ENCODE data around the gene SPDYC. TPM values are rescaled to one million over a fixed set of nuclear protein-coding genes. Genes with fewer than 3 reads are reported as not detected.

The SPDYC gene
- total RNA-seq, 1 experiment from 2014 or later, result not detected

DNA sequence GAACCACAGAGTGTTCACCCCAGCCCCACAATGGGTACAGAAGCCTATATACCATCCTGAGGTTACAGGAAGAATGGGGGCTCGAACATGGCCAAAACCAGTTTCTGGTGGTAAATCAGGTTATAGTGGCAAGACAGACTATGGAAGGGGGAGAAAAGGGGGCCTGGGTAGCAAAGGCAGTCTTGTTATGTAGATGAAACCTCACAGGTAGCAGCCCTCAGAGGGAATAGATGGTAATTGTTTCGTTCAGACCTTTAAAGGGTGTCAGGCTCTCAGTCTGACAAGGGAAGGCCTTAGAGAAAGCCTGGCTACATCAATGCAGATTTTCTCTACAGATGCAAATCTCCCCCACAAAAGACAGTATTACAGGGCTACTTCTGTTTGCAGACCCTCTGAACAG is 15.1 kb downstream of the SPDYC start:
- H3K4me3 Mint-ChIP-seq (ENCODE audit: unreplicated experiment), result no peak overlapping the region
- no peak for DNase-seq
- no peaks in the 10 kb centered on the region for H3K9me3 Mint-ChIP-seq (ENCODE audit: unreplicated experiment)
- Histone ChIP-seq H3K9me3 (no peaks in the 10 kb centered on the region), H3K4me3 (ENCODE audit: low read depth, low read length) (no peak overlapping the region), H3K4me1 (peaks cover 13% of the 10 kb centered on the region), H3K27me3 (replicated peaks; ENCODE audit: control insufficient read depth, insufficient read depth, low read length) (no peaks in the 10 kb centered on the region), H3K36me3 (ENCODE audit: control insufficient read depth, insufficient read depth, low read length) (peaks cover 8% of the 10 kb centered on the region)
- ChIA-PET POLR2A (no interaction called here), CTCF (interaction anchor here (0.6 kb wide), 1 partner anchor 53 kb away, joined by 3 read pairs; no protein-coding TSS in a partner anchor)
- H3K27me3 Mint-ChIP-seq (ENCODE audit: insufficient read depth, unreplicated experiment), result no peaks in the 10 kb centered on the region
- H3K27ac Mint-ChIP-seq (ENCODE audit: unreplicated experiment), result no peak overlapping the region
- intact Hi-C loops (cut with micrococcal nuclease; ENCODE audit: unreplicated experiment), result no loop called here
- H3K4me1 Mint-ChIP-seq (ENCODE audit: low read depth, unreplicated experiment), result peaks cover 10% of the 10 kb centered on the region
- TSS peak; percentile 15 for BruUV-seq (replicated peaks)
- TF ChIP-seq, protein P1, sequence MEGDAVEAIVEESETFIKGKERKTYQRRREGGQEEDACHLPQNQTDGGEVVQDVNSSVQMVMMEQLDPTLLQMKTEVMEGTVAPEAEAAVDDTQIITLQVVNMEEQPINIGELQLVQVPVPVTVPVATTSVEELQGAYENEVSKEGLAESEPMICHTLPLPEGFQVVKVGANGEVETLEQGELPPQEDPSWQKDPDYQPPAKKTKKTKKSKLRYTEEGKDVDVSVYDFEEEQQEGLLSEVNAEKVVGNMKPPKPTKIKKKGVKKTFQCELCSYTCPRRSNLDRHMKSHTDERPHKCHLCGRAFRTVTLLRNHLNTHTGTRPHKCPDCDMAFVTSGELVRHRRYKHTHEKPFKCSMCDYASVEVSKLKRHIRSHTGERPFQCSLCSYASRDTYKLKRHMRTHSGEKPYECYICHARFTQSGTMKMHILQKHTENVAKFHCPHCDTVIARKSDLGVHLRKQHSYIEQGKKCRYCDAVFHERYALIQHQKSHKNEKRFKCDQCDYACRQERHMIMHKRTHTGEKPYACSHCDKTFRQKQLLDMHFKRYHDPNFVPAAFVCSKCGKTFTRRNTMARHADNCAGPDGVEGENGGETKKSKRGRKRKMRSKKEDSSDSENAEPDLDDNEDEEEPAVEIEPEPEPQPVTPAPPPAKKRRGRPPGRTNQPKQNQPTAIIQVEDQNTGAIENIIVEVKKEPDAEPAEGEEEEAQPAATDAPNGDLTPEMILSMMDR (IDR thresholded peaks at IDR 0.05; ENCODE audit: insufficient read depth in 1 of 2, low read depth in 1 of 2, low read length in 1 of 2, severe bottlenecking in 1 of 2, unreplicated experiment in 1 of 2), result no peak
- peaks cover 41% of the 10 kb centered on the region for H3K36me3 Mint-ChIP-seq (ENCODE audit: insufficient read depth, unreplicated experiment)

DNA sequence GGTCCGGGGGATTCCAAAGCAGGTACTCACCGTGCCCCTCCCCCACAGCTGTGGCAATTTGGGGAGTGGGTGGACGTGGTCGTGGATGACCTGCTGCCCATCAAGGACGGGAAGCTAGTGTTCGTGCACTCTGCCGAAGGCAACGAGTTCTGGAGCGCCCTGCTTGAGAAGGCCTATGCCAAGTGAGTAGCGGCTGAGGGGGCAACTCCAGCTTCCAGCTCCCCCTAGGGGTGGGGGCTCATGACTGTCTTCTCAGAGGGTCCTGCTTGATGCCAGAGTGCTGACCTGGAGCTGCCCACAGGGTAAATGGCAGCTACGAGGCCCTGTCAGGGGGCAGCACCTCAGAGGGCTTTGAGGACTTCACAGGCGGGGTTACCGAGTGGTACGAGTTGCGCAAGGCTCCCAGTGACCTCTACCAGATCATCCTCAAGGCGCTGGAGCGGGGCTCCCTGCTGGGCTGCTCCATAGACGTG is 15.9 kb downstream of the SPDYC start:
- intact Hi-C loops (cut with micrococcal nuclease; ENCODE audit: unreplicated experiment), result no loop called here
- peaks cover 12% of the 10 kb centered on the region for H3K4me1 Mint-ChIP-seq (ENCODE audit: low read depth, unreplicated experiment)
- peaks cover 49% of the 10 kb centered on the region for H3K36me3 Mint-ChIP-seq (ENCODE audit: insufficient read depth, unreplicated experiment)
- no peaks in the 10 kb centered on the region for H3K9me3 ChIP-seq
- H3K4me3 Mint-ChIP-seq (ENCODE audit: unreplicated experiment), result no peak overlapping the region
- no peak for DNase-seq
- no peaks in the 10 kb centered on the region for H3K27me3 Mint-ChIP-seq (ENCODE audit: insufficient read depth, unreplicated experiment)
- H3K9me3 Mint-ChIP-seq (ENCODE audit: unreplicated experiment), result no peaks in the 10 kb centered on the region
- H3K4me1 ChIP-seq, result peaks cover 13% of the 10 kb centered on the region
- CTCF ChIA-PET, result no interaction called here
- H3K27ac Mint-ChIP-seq (ENCODE audit: unreplicated experiment), result no peak overlapping the region
- BruUV-seq (replicated peaks), result no TSS peak
- TF ChIP-seq, protein P1 (IDR thresholded peaks at IDR 0.05; ENCODE audit: insufficient read depth in 1 of 2, low read depth in 1 of 2, low read length in 1 of 2, severe bottlenecking in 1 of 2, unreplicated experiment in 1 of 2), result peak in 1 of 2 experiments; percentile 32
- POLR2A ChIA-PET, result no interaction called here
- H3K4me3 ChIP-seq (ENCODE audit: low read depth, low read length), result no peak overlapping the region
- H3K36me3 ChIP-seq (ENCODE audit: control insufficient read depth, insufficient read depth, low read length), result peaks cover 10% of the 10 kb centered on the region
- no peaks in the 10 kb centered on the region for H3K27me3 ChIP-seq (replicated peaks; ENCODE audit: control insufficient read depth, insufficient read depth, low read length)

DNA sequence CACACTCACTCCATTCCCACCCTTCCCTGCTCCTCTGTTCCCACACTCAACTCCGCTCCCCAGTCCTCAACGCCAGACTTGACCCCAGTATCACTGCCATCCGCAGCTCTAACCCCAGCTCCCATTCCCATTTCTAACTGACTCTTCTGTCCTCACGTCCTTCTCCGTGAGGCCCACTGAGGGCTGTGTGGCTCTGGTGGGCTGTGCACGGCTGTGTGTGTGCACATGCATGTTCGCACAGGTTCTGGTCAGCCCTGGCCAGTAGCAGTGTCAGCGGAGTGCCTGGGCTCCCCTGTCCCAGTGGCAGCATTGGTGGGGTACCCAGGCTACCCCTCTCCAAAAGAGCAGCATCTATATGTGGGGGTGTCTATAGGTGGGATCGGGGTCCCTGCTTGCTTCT is 16.7 kb downstream of the SPDYC start:
- DNase-seq, result no peak
- Histone ChIP-seq H3K4me1 (peaks cover 13% of the 10 kb centered on the region), H3K36me3 (ENCODE audit: control insufficient read depth, insufficient read depth, low read length) (peaks cover 10% of the 10 kb centered on the region), H3K27me3 (replicated peaks; ENCODE audit: control insufficient read depth, insufficient read depth, low read length) (no peaks in the 10 kb centered on the region), H3K9me3 (no peaks in the 10 kb centered on the region), H3K4me3 (ENCODE audit: low read depth, low read length) (no peak overlapping the region)
- intact Hi-C loops (cut with micrococcal nuclease; ENCODE audit: unreplicated experiment), result no loop called here
- H3K4me3 Mint-ChIP-seq (ENCODE audit: unreplicated experiment), result no peak overlapping the region
- BruUV-seq (replicated peaks), result no TSS peak
- no peak overlapping the region for H3K27ac Mint-ChIP-seq (ENCODE audit: unreplicated experiment)
- peaks cover 54% of the 10 kb centered on the region for H3K36me3 Mint-ChIP-seq (ENCODE audit: insufficient read depth, unreplicated experiment)
- H3K27me3 Mint-ChIP-seq (ENCODE audit: insufficient read depth, unreplicated experiment), result no peaks in the 10 kb centered on the region
- POLR2A ChIA-PET, result no interaction called here
- H3K4me1 Mint-ChIP-seq (ENCODE audit: low read depth, unreplicated experiment), result peaks cover 12% of the 10 kb centered on the region
- TF ChIP-seq, protein P1 (IDR thresholded peaks at IDR 0.05; ENCODE audit: insufficient read depth in 1 of 2, low read depth in 1 of 2, low read length in 1 of 2, severe bottlenecking in 1 of 2, unreplicated experiment in 1 of 2), result no peak
- CTCF ChIA-PET, result no interaction called here
- no peaks in the 10 kb centered on the region for H3K9me3 Mint-ChIP-seq (ENCODE audit: unreplicated experiment)

Data from Caco-2 (cell line).